ENCODE data around the gene GRK5.

Gene GRK5

DNA sequence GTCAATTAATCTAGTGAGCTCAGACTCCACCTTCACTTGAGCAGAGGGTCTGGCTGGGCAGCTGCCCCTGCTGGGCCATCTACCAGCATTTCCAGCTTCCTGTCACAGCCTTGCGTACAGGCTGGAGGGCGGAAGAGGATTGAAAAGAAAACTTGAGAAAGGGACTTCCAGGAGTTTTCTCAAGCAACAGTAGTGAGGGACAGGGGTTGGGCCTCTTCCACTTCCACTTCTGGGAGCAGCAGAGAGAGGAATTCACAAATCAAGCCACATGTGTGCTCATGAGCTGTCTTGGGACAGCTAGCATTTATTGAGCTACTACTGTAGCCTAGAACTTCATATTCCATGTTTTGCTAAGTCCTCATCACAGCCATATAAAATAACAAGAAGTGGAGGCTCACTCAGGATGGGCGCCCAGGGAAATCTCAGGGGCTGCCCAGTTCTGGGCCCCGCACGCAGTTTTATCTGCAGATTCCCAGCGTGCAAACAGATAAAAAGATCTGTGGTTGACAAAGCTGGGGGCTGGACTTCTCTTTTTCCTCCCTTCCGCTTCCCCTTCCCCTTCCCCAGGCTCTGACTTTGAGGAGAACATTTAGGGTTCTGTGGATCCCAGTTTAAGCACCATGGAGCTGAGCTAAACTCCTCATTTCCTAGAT lies 199.4 kb downstream of the GRK5 start:
- no peak for TF ChIP-seq CTCF (IDR thresholded peaks at IDR 0.05; ENCODE audit: extremely low read depth, missing control alignments)
- no peak for DNase-seq (ENCODE audit: low spot score)

DNA sequence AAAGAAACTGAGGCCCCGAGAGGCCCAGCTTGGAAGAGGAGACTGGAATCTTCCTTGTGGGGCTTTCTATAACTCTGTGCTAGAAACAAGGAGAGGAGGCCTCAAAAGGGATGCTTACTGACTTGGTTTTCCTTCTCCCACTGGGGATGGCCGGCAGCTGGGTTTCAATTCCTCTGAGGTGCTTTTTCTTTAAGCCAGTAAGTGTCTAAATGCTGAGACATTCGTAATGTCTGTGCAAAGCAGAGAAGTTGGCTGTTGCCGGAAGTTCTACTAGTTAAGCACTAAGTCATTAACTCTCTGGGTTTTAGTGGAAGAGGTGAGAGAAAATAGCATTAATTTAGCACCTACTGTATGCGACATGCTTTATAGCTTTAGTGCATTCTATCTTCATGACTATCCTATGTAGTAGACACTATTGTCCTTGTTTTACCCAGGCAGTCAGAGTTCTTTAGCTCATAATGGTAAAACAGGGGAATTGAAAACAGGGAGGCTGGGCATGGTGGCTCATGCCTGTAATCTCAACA lies 199.9 kb downstream of the GRK5 start:
- DNase-seq (ENCODE audit: low spot score): peak; percentile 78
- no peak for TF ChIP-seq CTCF (IDR thresholded peaks at IDR 0.05; ENCODE audit: extremely low read depth, missing control alignments)

- TF ChIP-seq CTCF (IDR thresholded peaks at IDR 0.05; ENCODE audit: extremely low read depth, missing control alignments): no peak
- no peak for DNase-seq (ENCODE audit: low spot score)
Observed at GRCh38 chr10:119408072-119408471, 200.7 kb downstream of the GRK5 start.

DNA sequence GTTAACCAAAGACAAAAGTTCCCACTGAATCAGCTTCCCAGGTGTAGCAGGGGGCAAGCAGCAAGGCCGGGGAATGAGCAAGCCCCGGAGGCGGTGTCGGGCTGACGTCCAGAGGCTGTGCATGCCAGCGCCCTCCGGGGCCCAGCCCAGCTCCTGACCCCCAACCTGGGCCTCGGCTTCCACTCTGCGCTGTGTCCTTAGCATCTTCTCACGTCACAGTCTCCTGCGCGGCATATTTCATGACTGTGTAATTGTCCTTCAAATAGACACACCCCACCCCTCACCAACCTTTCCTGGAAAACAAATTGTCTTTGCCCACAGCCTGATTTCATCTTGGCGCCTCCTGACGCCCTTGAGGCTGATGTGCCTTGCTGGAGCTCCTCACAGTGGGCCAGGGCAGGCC lies 201.6 kb downstream of the GRK5 start:
- TF ChIP-seq CTCF (IDR thresholded peaks at IDR 0.05; ENCODE audit: extremely low read depth, missing control alignments): no peak
- no peak for DNase-seq (ENCODE audit: low spot score)

DNA sequence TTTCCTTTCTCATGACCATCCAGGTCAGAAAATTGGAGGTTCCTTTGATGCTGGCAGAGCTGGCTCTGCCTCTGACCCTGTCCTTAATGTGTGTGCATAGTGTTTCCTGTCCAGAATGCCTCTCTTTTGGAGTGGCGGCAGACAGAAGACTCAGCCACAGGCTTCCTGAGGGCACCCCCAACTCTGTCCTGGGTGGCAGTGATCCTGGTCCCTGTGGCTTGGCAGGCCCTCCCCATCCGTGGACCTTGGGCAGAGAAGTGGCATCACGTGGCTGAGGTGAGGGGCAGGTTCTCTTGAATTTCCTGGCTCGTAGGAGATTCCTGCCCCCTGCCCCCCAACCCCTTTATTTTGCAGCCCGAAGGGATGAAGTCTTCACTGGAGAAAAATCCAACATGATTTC lies 202.0 kb downstream of the GRK5 start:
- no peak for DNase-seq (ENCODE audit: low spot score)
- TF ChIP-seq CTCF (IDR thresholded peaks at IDR 0.05; ENCODE audit: extremely low read depth, missing control alignments): no peak

- no peak for TF ChIP-seq CTCF (IDR thresholded peaks at IDR 0.05; ENCODE audit: extremely low read depth, missing control alignments)
- DNase-seq (ENCODE audit: low spot score): no peak
Observed at GRCh38 chr10:119409906-119410305, 202.5 kb downstream of the GRK5 start.

DNA sequence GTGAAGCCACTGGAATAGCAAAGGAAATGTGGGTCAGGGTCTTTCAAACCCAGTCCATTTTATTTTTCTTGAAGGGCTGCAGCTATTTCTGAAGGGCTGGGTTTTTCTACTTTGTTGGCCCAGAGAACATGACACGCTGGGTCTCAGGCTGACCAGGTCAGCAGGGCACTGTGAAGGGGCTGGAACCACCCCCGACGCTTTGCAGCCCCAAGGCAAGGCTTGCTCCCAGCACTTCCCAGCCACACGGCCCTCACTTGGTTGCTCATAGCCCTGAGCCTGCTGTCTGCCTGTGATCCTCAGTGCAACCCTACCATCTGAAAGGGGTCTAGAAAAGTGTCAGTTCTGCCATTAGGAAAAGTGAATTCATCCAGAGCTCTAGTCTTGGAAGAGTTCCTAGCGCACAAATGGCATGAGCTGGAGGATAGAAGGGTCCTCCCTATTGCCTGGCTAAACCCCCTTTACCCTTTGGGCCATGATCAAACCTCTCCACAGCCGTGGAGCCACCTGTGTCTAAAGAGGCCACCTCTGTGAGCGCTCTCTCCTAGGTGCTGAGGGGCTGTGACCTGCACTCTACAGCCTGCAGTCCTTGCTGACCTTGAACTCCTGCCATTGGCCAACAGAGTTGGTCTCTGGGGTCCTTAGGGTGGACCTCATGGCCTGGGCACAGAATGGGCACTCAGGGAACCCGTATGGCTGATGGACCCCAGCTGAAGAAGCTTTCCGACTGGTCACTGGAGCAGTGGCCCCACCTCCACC lies 203.2 kb downstream of the GRK5 start:
- DNase-seq (ENCODE audit: low spot score): no peak
- no peak for TF ChIP-seq CTCF (IDR thresholded peaks at IDR 0.05; ENCODE audit: extremely low read depth, missing control alignments)

Measured in GM20000 (cell line).